ENCODE measurements around the gene NCK2.
"Not testable (repeated sequence)": the region's sequence is repeated elsewhere in the genome, so short reads cannot be mapped to it uniquely, and the experiment has no call there.

NCK2 gene

DNA sequence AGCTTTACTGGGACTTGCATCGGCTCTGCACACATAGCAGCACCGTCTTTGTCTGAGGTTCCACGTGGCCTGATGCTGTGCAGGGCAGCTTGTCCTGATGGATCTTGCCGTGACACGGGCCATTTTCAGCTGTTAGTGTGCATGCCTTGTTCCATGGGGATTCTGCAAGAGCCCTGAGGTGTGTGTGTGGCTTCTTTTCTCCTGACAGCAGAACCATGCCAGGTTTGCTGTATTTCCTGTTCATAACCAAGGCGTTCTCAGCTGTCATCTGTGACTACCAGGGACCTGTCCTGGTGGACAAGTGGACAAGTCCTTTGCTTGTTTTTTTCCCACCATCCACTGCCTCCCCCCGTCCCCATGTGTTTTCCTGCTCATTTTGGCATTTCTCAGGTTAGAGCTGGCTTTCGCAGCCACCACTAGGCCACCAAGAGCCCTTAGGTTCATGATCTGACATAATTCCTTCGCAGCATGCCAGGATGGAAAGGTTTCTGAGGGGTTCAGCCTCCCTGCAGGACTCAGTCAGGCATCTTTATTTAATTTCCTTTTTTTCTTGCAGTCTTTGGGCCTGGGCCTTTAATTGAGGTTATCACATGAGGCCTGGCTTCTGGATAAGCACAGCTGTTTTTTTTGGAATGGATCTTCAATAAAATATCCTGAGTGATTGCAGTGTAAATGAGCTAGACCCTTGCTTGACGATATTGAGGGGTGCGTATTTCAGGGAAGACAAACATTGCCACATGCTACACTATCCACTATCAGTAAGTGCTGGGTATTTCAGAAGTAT lies 139.4 kb downstream of the NCK2 start:
- DNase-seq (ENCODE audit: extremely low read depth in 1 of 2, low read depth in 1 of 2), result no peak

DNA sequence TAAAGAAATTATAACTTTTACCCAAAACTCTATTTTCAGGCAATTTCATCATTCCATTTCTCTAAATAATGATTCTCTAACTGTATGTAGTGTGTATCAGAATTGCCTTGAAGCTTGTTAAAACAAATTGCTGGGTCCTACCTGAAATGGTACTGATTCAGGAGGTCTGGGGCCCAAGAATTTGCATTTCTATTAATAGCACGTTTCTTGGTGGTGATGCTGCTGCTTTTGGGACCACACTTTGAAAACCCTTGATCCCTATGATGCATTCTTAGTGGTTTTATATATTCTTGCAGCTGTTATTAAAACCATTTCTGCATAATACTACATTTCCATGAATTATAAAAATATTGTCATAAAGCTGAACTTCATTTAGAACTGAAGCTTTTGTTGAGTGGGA lies 140.7 kb downstream of the NCK2 start:
- no peak for DNase-seq (ENCODE audit: extremely low read depth in 1 of 2, low read depth in 1 of 2)

- DNase-seq (ENCODE audit: extremely low read depth in 1 of 2, low read depth in 1 of 2), result no peak
These were observed 141.3 kb downstream of the NCK2 start for GRCh38 chr2:105886029-105886454.

DNA sequence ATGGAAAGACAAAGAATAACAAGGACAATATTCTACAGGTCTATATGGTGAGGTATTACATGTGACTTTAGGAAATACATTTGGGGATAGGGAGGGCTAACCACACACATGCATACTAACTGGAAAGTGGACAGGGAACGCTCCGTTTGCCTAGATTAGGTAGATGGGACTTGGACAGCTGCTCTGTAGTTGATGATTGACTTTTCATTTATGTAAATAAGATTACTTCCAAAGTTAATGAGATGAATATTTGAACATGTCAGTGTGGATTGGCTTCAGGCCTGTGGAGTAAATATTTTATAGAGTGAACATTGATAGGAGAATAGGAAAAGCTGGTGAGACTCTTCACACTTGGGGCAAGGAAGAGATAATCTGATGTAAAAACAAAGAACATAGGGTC lies 142.0 kb downstream of the NCK2 start:
- DNase-seq (ENCODE audit: extremely low read depth in 1 of 2, low read depth in 1 of 2), result no peak

DNA sequence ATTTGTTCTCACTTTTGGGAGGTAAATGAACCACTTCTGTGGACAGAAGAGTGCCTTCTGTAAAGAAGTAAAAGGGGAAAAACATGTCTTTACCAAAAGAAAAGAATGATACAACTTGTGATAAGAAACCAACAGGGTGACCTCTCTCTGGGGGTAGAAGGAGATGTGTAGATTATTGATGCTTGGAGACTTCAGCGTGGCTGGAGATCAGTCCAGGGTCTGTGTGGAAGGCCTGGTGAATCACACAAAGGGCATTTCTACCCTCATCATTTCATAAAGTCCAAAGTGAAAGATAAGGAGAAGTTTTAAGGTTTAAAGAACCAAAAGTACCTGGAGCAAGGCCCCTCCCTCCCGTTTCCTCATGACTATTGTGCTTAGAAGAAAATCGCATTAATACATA lies 142.5 kb downstream of the NCK2 start:
- DNase-seq (ENCODE audit: extremely low read depth in 1 of 2, low read depth in 1 of 2), result no peak

DNA sequence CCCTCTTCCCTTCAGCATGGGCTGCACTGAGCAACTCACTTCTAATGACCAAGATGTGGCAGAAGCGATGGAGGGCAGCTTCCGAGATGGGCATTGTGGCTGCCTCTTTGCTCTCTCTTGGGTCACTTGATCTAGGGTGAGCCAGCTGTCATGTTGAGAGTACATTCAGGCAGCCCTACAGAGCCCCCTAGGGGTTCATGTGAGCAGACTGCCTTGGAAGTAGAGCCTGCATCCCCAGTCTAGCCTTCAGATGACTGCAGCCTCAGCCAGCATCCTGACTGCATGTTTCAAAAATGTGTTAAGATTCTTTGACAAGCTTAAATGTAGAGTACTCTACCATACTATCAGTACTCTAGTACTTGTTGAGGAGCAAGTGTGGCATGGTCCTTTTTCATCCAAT lies 143.9 kb downstream of the NCK2 start:
- no peak for DNase-seq (ENCODE audit: extremely low read depth in 1 of 2, low read depth in 1 of 2)

DNA sequence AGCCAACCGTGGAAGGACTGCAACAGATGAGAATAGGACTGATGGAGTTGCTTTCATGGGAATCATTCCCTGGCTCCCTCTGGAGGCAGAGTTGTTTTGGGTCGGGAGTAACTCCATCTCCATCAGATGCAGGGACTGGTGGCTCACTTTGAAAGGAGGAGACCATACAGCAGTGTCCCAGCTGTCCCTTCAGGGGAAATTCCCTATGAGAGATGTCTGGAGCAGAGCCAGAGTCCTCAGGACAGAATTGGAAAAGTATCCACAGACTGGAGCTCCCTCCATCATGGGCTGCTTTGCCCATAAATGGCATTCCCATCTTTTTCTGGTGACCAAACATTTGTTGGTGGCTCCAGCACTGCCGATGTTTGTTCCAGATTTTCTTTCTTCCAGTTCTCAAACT lies 144.3 kb downstream of the NCK2 start:
- DNase-seq (ENCODE audit: extremely low read depth in 1 of 2, low read depth in 1 of 2), result no peak

- DNase-seq (ENCODE audit: extremely low read depth in 1 of 2, low read depth in 1 of 2), result no peak
These were observed 145.4 kb downstream of the NCK2 start for GRCh38 chr2:105890111-105890510.

DNA sequence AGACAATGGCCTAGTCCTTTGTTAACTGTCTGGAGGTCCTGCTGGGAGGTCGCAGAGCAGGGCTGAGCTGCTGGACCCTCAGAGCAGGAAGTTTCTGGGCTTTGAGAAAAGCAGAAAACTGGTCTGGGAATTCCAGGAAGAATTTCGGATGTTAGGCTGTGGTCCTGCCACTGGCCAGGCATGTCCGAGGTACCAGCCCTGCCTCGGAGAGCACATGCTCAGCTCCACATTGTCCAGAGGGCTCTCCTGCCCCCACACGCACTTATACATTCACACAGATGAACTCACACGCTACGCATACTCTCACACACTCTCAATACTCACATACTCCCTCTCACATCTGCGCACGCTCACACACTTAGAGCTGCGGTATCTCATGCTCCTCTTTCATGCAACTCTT lies 146.1 kb downstream of the NCK2 start:
- no peak for DNase-seq (ENCODE audit: extremely low read depth in 1 of 2, low read depth in 1 of 2)

- no peak for DNase-seq (ENCODE audit: extremely low read depth in 1 of 2, low read depth in 1 of 2)
These were observed 148.6 kb downstream of the NCK2 start for GRCh38 chr2:105893011-105893995.

- no peak for DNase-seq (ENCODE audit: extremely low read depth in 1 of 2, low read depth in 1 of 2)
These were observed 149.7 kb downstream of the NCK2 start for GRCh38 chr2:105894327-105894944.

DNA sequence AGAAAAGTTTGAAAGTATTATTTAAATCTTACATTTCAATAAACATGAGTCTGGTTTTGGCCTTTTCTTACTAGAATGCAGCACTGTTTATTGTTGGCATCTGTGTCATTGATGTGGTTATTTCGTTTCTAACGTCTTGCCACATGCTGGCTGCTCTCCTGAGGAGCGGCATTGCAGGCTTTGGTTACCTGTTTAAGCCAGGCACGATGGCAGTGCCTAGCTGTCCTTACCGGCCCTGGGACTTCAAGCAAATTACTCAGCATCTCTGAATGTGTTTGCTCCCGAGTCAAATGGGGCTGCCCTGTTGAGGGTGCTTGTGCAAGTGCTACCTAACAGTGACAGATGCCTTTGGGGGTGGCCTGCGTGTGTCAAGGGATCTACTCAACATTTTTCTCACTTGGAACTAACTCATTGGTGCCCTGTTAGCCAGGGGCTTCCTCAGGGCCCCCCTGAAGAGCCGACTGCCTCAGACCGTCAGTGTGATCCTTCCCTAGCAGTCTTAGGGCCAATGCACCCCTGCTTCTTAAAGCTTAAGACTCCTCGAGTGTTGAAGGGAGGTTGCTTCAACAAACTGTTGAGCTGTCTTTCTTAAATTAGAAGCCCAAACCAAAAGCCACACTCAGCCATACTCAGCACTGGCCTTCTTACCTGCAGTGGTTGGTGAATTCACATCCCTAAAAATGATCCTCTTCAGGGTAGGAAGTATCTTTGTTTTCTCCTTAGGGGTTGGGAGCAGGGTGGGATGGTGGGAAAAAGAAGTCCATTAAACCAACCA lies 151.5 kb downstream of the NCK2 start:
- DNase-seq (ENCODE audit: extremely low read depth in 1 of 2, low read depth in 1 of 2), result no peak

- DNase-seq (ENCODE audit: extremely low read depth in 1 of 2, low read depth in 1 of 2), result no peak
These were observed 152.1 kb downstream of the NCK2 start for GRCh38 chr2:105896765-105897163.

DNA sequence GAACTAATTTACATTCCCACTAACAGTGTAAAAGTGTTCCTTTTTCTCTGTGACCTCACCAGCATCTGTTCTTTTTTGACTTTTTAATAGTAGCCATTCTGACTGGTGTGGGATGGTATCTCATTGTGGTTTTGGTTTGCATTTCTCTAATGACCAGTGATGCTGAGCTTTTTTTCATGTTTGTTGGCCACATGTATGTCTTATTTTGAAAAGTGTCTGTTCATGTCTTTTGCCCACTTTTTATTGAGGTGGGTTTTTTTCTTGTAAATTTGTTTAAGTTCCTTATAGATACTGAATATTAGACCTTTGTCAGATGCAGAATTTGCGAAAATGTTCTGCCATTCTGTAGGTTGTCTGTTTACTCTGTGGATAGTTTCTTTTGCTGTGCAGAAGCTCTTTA lies 153.0 kb downstream of the NCK2 start:
- not testable (repeated sequence) for DNase-seq (ENCODE audit: extremely low read depth in 1 of 2, low read depth in 1 of 2)

GRCh38 chr2:105903051-105903674 lies 158.5 kb downstream of the NCK2 start:
- DNase-seq (ENCODE audit: extremely low read depth in 1 of 2, low read depth in 1 of 2), result no peak

GRCh38 chr2:105904938-105905337 lies 160.2 kb downstream of the NCK2 start:
- no peak for DNase-seq (ENCODE audit: extremely low read depth in 1 of 2, low read depth in 1 of 2)

- DNase-seq (ENCODE audit: extremely low read depth in 1 of 2, low read depth in 1 of 2), result no peak
These were observed 161.8 kb downstream of the NCK2 start for GRCh38 chr2:105906481-105906880.

DNA sequence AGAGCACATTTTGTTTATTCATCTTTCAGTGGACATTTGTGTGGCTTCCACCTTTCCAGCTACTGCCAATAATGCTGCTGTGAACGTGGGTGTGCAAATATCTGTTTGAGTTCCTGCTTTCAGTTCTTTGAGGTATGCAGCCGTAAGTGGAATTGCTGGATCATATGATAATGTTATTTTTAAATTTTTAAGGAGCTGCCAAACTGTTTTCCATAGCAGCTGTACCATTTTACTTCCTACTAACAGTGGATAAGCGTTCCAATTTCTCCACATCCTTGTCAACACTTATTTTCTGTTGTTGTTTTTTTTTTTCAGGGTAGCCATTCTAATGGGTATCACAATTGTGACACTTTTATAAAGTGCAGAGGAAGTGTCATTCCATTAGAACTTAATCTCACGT lies 162.5 kb downstream of the NCK2 start:
- DNase-seq (ENCODE audit: extremely low read depth in 1 of 2, low read depth in 1 of 2), result no peak

GRCh38 chr2:105909215-105909614 lies 164.5 kb downstream of the NCK2 start:
- no peak for DNase-seq (ENCODE audit: extremely low read depth in 1 of 2, low read depth in 1 of 2)
